GM21381 (cell line): ENCODE measurements around the gene IFFO2.

Experiments used
- ATAC-seq: cut with Tn5 transposase; IDR thresholded peaks from one replicate; pipeline ENCODE4 v1.9.1; 2021; ENCODE audit warnings: mild to moderate bottlenecking, moderate library complexity; ENCODE audit not compliant: unreplicated experiment

Gene IFFO2

DNA sequence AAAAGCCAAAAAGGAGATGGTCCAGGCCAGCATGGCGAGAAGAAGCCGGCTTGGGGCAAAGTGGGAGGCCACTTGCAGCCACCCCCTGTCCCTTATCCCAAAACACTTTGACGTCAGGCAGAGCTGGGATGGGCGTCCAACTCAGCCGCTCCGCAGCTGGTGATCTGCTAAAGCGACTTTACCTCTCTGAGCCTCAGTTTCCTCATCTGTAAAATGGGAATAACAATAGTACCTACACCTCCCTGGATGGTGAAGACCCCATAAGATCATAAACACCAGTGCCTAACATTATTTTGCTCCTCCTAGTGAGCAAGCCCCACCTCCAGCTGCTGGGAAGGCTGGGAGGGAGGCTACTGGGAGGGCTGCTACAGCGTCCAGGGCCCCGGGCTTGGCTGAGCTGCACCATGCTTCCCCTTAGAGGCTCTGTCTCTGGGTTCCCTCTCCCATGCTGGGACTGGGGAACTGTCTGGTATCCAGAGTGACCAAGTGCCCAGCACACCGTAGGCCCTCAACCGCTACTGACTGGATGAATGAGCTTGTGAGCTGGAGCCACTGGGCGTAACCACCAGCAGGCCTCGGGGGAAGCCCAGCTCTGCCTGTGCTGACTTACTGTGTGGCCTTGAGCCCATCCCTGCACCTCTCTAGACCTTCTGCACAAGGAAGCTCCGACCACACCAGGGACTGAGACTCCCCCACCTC lies 18.3 kb downstream of the IFFO2 start:
- ATAC-seq = no peak

GRCh38 chr1:18937539-18937938 lies 18.9 kb downstream of the IFFO2 start:
- no peak for ATAC-seq

DNA sequence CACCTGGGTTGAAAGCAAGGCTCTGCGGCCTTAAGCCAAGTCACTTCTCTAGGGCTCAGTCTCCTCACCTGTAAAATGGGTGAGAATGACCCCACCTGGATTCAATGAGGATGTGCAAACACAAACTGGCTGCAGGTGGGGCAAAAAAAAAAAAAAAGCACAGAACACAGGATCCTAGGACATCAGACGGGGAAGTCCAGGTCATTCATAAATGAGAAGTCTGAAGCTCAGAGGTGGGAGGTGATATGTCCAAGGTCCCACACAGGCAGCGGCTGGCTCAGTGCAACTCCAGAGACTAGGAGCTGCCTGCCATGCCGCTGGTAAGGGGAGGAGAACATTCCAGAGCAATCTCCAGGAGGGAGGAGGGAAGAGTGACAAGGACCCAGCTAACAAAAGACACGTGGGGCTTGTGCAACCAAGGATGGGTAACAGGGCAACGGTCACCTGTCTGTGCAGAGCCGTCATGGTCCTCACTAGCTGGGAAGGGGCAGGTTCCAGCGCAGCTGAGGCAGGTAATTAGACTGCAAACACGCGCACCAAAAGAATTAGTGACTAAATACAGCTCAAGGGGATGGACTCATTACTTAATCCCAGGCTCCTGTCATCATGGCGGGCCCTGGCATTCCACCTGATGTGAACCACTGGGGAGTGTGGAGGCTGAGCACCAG lies 19.5 kb downstream of the IFFO2 start:
- ATAC-seq = no peak

DNA sequence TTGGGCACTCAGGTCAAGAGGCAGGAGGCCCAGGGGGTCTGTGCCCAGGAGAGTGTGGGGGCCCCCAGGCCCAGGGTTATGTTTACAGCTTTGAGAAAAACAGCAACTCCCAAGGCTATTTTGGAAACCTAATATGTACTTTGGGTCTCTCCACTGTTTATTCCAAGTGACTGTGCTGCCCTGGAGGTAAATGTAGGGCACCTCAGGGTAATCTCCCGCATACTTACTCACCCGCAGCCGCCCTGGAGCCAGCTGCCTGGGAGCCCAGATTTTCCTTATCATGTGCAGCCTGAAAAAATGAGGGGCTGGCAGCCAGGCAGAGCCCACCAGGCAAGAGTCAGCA lies 20.0 kb downstream of the IFFO2 start:
- no peak for ATAC-seq

DNA sequence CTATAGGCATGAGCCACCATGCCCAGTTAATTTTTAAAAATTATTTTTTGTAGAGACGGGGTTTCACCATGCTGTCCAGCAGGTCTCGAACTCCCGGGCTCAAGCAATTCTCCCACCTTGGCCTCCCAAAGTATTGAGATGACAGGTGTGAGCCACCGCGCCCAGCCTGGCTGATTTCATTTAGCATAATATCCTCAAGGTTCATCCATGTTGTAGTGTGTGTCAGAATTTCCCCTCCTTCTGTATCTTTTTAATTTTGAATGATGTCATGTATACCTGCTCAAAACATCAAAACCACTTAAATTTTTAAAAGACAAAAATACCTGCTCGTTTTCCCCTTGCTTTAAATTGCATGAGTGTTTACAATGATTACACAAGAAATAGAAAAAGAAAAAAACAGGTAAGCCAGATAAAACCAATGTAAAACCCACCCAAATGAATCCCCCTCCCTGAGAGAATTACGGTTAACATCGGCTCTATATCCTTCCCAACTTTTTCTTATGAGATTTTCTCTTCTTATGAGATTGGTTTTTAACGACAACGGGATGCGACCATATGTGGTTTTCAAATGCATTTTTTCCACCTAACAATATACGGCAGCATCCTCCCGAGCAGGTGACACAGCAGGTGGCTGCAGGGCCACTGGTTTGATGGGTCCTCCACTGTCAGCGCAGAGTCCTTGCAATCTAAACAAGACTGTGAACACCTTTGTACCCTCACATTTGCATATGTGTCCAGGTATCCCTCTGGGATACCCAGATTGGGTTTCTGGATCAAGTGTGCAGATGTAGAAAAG lies 22.1 kb downstream of the IFFO2 start:
- ATAC-seq = no peak

DNA sequence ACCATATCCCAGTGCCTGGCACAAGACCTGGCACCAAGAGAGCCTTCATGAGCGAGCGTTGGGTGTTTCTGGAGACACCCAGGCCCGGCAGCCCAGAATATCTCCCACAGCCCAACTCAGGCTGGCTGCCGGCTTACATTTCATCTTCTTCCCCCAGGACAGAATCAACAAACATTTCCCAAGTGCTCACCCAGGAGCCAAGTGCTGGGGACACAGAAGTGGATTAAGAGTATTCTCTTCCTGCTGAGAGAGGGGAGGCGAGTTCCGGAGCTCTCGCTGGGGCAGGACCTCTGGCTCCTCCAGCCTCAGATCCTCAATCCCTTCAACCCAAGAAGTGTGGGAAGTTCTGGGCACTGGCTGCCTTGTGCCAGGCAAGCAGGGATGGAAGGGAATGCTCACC lies 23.6 kb downstream of the IFFO2 start:
- ATAC-seq = no peak

- no peak for ATAC-seq
Measured at GRCh38 chr1:18932387-18932786, 24.1 kb downstream of the IFFO2 start.

GRCh38 chr1:18931730-18932129 lies 24.7 kb downstream of the IFFO2 start:
- no peak for ATAC-seq

DNA sequence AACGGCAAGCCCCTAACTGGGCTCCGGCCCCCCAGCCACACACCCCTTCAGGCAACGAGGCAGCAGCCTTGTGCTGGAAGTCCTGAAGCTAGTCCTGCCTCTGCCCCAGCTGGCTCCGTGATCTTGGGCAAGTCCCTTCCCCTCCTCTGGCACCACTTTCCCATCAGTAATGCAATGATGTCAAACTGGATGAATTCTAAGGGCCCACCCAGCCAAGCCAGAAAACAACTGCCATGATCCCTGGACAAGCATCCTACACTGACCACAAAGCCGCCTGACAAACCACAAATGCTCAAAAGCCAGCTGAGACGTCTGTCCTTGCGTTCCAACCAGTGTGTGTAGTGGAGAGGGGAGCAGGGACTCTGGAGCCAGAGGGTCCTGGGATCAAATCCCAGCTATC lies 26.8 kb downstream of the IFFO2 start:
- ATAC-seq = no peak

GRCh38 chr1:18928985-18929384 lies 27.5 kb downstream of the IFFO2 start:
- ATAC-seq = no peak

- no peak for ATAC-seq
Measured at GRCh38 chr1:18928406-18928805, 28.1 kb downstream of the IFFO2 start.

- no peak for ATAC-seq
Measured at GRCh38 chr1:18927654-18928272, 28.7 kb downstream of the IFFO2 start.

DNA sequence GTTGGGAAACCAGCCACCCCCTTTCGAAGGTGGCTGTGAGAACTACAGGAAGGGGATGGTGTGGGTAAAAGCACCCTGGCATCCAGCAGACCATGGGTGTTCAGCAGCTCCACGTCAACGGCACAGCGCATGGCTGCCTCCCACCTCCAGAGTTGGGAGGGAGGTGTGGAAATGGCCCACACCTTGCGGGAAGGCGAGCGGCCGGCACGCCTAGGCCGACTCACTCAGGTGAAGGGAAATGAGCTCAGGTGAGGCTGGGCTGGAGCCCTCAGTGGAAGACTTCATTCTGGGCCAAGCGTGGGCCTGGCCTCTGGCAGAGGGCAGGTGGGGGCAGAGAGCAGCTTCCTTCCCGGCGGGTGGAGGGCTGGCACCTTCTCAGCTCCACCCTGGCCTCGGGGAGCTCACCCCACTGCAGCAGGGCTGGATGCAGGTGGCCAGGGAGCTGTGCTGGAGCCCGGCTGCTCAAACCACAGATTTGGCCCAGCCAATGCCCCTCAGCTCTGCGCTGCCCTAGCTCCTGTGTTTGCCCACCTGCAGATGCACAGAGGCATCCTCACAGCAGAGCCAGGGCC lies 29.3 kb downstream of the IFFO2 start:
- no peak for ATAC-seq

- ATAC-seq = peak; percentile 71
Measured at GRCh38 chr1:18926315-18927081, 30.0 kb downstream of the IFFO2 start.

DNA sequence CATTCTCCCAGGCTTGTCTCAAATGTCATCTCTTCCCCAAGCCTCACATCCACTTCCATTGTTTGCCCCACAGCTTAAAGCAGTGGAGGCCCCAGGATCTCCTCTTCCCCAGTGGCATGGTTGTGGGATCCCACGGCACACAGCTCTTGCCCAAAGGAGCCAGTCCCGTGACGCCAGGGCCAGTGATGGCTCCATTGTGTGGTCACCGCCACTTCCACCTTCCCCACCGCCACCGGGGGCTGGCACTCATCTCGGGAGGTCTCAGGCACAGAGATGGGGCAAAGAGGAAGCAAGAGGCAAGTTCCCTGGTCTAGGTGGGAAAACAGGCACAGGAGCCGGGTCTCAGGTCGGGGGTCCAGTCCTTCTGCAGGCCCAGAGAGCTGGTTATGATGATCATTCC lies 31.2 kb downstream of the IFFO2 start:
- ATAC-seq = no peak

- ATAC-seq = no peak
Measured at GRCh38 chr1:18924221-18924691, 32.2 kb downstream of the IFFO2 start.

DNA sequence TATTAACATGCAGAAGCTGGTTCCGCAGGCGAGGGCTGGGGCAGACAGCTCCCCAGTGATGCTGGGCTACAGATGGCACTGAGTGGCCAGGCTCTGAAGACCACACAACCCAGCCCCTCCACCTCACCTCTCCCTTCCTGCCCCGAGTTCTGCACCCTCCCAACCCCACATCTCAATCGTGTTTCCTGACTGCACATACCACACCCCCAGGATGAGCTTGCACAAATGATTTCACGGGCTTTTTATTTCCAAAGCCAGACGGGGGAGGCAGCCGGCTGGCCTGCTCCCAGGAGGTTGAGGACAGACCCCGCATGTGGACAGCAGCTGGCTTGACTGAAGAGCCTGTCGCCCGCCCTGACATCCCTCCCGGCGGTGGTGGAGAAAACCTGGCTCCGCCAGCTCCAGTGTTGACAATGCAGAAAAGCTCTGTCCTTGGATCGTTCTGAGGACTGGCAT lies 32.7 kb downstream of the IFFO2 start:
- ATAC-seq = no peak

DNA sequence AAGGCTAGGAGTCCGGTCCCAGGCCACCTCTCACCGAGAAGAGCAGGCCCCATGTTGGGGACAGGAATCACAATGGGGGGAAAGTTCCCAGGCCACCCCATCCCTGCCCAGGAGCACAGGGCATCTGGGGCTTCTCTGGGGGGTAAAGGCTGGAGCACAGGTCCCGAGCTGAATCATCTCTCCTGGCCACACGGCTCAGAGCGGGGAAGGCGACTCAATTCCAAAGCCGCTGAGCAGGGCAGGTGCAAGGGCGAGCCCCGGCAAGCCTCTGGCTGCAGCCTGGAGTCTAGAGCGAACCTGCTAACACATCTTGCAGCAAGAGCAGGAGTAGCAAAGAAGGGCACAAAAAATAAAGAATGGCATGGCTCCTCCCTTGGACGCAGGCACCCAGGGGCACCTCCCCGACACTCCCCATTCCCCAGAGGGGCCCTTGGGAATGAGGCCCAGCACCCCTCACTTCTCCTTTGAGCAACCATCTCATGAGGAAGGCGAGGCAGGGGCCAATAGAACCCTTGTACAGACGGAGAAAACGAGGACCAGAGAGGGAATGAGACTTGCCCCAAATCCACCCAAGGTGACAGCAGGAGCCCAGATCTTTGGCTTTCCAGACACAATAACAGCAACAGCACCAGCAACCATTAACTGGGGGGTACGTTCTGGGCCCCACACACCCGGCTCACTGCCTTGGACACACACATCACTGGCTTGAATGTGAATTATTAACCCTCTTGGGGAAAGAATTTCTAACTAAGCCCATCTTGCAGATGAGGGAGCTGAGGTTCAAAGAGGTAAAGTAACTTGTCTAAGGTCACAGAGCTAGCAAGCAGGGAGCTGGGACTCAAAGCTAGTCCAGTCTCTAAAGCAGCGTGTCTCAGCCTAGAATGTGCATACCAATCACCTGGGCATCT lies 33.4 kb downstream of the IFFO2 start:
- ATAC-seq = no peak

DNA sequence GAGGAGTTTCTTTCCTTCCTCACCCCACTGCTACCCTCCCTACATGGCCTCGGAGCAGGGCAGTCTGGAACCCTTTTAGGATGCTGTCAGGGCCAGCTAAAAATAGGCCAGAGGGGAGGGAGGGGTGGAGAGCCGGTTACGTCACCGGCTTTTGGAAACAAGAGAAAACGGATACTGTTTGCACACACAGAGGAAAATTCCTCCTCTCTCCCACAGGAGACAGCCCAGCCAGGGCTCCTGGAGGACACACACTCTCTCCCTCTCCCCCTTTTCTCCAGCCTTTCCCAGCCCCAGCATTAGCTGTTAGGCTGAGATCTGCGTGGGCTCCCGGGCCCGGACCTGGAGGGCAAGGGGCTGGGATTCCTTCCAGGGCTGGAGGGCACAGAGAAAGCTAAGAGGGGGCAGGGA lies 34.2 kb downstream of the IFFO2 start:
- ATAC-seq = no peak
